OCI-LY7 (cell line): ENCODE data around the gene C7orf57. TPM values are rescaled to one million over a fixed set of nuclear protein-coding genes. Genes with fewer than 3 reads are reported as not detected.

Experiments used
- BruUV-seq: library from RNA; stranded (reverse); fragments of 400-500 nt; replicated peaks from 2 replicates; lab custom pipeline; 2021; lab: Mats Ljungman, UMichigan
- CTCF ChIA-PET: fragments of 300-600 bp; sonication (Branson Sonifier 250); formaldehyde crosslinking; loops from one replicate; lab custom pipeline; 2022; ENCODE audit warnings: antibody characterized with exemption; ENCODE audit not compliant: unreplicated experiment; lab: Charles Lee
- POLR2A ChIA-PET: fragments of 300-600 bp; sonication (Branson Sonifier 250); formaldehyde crosslinking; loops from one replicate; lab custom pipeline; 2022; ENCODE audit warnings: antibody characterized with exemption; lab: Charles Lee
- DNase-seq: peaks from one replicate; pipeline ENCODE4 v3.0.0-alpha.2; 2015; ENCODE audit warnings: low spot score
- H2AFZ ChIP-seq: fragments of 200-600 bp; sonication (generic), shearing (Covaris generic); 2 replicates; pipeline ENCODE4 v1.6.1; 2014; ENCODE audit warnings: mild to moderate bottlenecking, antibody characterized with exemption, low read length, moderate library complexity
- H3K27ac ChIP-seq: fragments of 200-600 bp; sonication (generic); 2 replicates; pipeline ENCODE4 v1.5.1; 2014; ENCODE audit warnings: mixed run types, low read depth, mild to moderate bottlenecking, moderate library complexity, low read length, inconsistent platforms; ENCODE audit not compliant: poor library complexity, severe bottlenecking
- H3K36me3 ChIP-seq: fragments of 200-600 bp; sonication (generic); 2 replicates; pipeline ENCODE4 v1.6.1; 2014; ENCODE audit warnings: mild to moderate bottlenecking, antibody characterized with exemption, low read length, moderate library complexity, mixed read lengths; ENCODE audit not compliant: insufficient read depth
- H3K4me1 ChIP-seq: fragments of 200-600 bp; sonication (generic); 2 replicates; pipeline ENCODE4 v1.5.1; 2014; ENCODE audit warnings: mild to moderate bottlenecking, low read length; ENCODE audit not compliant: insufficient read depth, poor library complexity, severe bottlenecking
- H3K4me2 ChIP-seq: fragments of 200-600 bp; sonication (generic); 2 replicates; pipeline ENCODE4 v1.6.1; 2014; ENCODE audit warnings: mild to moderate bottlenecking, low read length
- H3K4me3 ChIP-seq: fragments of 200-600 bp; sonication (generic); 2 replicates; pipeline ENCODE4 v1.5.1; 2014; ENCODE audit warnings: mild to moderate bottlenecking, low read depth, low read length; ENCODE audit not compliant: poor library complexity, severe bottlenecking
- H3K79me2 ChIP-seq: fragments of 200-600 bp; sonication (generic); 2 replicates; pipeline ENCODE4 v1.6.1; 2016; ENCODE audit warnings: low read depth, mild to moderate bottlenecking, low read length, moderate library complexity, mixed read lengths; ENCODE audit not compliant: insufficient read depth
- H3K9me2 ChIP-seq: fragments of 200-600 bp; sonication (generic); 2 replicates; pipeline ENCODE4 v1.6.1; 2016; ENCODE audit warnings: mild to moderate bottlenecking, low read length, mixed read lengths; ENCODE audit not compliant: insufficient read depth
- H3K9me3 ChIP-seq: fragments of 200-600 bp; sonication (generic); 2 replicates; pipeline ENCODE4 v1.6.1; 2014; ENCODE audit warnings: mild to moderate bottlenecking, mixed run types, low read length, mixed read lengths
- H4K20me1 ChIP-seq: fragments of 200-600 bp; sonication (generic); 2 replicates; pipeline ENCODE4 v1.6.1; 2014; ENCODE audit warnings: mild to moderate bottlenecking, antibody characterized with exemption, low read length, moderate library complexity, mixed read lengths; ENCODE audit not compliant: insufficient read depth
- EZH2phosphoT487 ChIP-seq: fragments of 200-600 bp; sonication (generic); IDR thresholded peaks from 2 replicates; pipeline ENCODE4 v1.6.1; 2018; ENCODE audit warnings: low read depth, borderline replicate concordance, mild to moderate bottlenecking, mixed run types, antibody characterized with exemption, low read length, moderate library complexity, mixed read lengths
- intact Hi-C: fragments of 100-400 bp; cut with micrococcal nuclease; formaldehyde crosslinking; loops from one replicate; pipeline ENCODE4 v1.10.0; 2022; ENCODE audit not compliant: unreplicated experiment
- total RNA-seq, 2 experiments: library from RNA; depleted of rRNA in 1 of 2; stranded (reverse); fragments of >200 nt in 1 of 2; shearing (Covaris generic) in 1 of 2; gene quantifications; 2 replicates each; pipeline ENCODE4 v1.2.3, GENCODE V29; 2014 to 2022
- TF ChIP-seq, protein P1 (sequence below): fragments of 200-600 bp; sonication (generic); conservative IDR thresholded peaks from 2 replicates; pipeline ENCODE4 v1.5.1; 2014; ENCODE audit warnings: mild to moderate bottlenecking, antibody characterized with exemption, low read length, moderate library complexity, mixed read lengths

The C7orf57 gene
- total RNA-seq, 2 experiments from 2014 or later: 0.25 to 0.29 TPM

DNA sequence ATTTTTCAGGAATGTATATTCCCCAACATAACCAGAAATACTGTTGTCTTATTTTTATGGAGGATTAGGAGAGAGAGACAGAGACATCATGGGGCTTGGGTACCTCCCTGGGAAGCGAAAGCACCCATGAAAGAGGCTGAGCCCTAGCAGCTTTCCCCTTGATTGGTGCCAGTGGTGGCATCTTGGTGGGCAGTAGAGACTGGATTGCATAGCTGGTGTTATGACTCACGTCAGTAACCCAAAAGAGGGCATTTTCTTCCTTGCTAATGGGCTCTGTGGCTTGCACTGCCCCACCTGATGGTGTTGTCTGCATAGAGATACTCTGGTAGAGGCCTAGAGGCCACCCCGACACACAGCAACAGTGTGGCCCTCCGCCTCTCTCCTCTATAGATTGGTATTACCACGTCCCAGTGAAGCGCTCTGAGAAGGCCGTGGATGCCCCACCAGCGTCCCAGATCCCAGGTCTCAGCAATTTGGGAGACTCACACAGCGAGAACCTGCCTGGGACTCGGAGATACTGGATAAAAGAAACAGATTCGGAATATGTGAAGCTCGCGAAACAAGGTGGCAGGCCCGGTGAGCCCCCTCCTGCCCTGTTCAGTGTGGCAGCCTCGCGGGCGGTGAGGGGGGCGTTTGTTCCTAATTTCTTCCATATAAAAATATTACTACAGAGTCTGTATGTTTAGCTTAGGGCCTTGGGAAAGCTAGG lies 5.8 kb downstream of the C7orf57 start:
- ChIA-PET POLR2A (interaction anchor here (0.6 to 1.3 kb wide), 4 partner anchors 8 to 74 kb away, joined by 3 to 4 read pairs (median 3); no protein-coding TSS in a partner anchor), CTCF (no interaction called here)
- no peaks in the 10 kb centered on the region for H3K9me3 ChIP-seq
- no peaks in the 10 kb centered on the region for H3K79me2 ChIP-seq
- no TSS peak for BruUV-seq
- H3K27ac ChIP-seq: no peak overlapping the region
- no peak overlapping the region for H3K4me2 ChIP-seq
- no peak overlapping the region for H2AFZ ChIP-seq
- no peaks in the 10 kb centered on the region for H4K20me1 ChIP-seq
- intact Hi-C loops: no loop called here
- H3K36me3 ChIP-seq: no peaks in the 10 kb centered on the region
- no peaks in the 10 kb centered on the region for H3K4me1 ChIP-seq
- DNase-seq: no peak
- no peaks in the 10 kb centered on the region for H3K9me2 ChIP-seq
- no peak overlapping the region for H3K4me3 ChIP-seq
- TF ChIP-seq, protein P1, sequence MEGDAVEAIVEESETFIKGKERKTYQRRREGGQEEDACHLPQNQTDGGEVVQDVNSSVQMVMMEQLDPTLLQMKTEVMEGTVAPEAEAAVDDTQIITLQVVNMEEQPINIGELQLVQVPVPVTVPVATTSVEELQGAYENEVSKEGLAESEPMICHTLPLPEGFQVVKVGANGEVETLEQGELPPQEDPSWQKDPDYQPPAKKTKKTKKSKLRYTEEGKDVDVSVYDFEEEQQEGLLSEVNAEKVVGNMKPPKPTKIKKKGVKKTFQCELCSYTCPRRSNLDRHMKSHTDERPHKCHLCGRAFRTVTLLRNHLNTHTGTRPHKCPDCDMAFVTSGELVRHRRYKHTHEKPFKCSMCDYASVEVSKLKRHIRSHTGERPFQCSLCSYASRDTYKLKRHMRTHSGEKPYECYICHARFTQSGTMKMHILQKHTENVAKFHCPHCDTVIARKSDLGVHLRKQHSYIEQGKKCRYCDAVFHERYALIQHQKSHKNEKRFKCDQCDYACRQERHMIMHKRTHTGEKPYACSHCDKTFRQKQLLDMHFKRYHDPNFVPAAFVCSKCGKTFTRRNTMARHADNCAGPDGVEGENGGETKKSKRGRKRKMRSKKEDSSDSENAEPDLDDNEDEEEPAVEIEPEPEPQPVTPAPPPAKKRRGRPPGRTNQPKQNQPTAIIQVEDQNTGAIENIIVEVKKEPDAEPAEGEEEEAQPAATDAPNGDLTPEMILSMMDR: no peak
- no peak for TF ChIP-seq EZH2phosphoT487

DNA sequence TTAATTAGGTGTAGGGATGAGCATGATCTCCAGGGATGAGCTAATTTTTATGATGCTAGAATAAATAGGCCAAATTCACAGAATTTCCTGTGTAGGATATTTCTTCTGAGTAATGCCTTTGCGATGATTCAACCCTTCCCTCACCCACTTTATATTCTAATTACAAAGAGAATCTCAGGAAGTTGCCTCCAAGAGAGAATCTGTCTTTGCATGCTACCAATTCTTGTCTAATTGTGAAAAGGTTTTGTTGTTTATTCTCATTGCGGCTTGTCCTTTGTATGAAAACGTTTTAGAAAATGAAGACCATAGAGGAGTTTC lies 6.3 kb downstream of the C7orf57 start:
- H4K20me1 ChIP-seq: no peaks in the 10 kb centered on the region
- DNase-seq: no peak
- ChIA-PET CTCF (no interaction called here), POLR2A (interaction anchor here (0.7 to 1.3 kb wide), 3 partner anchors 9 to 26 kb away, joined by 3 to 4 read pairs (median 3); no protein-coding TSS in a partner anchor)
- no peaks in the 10 kb centered on the region for H3K4me1 ChIP-seq
- H2AFZ ChIP-seq: no peak overlapping the region
- no peaks in the 10 kb centered on the region for H3K9me2 ChIP-seq
- no peak overlapping the region for H3K27ac ChIP-seq
- H3K9me3 ChIP-seq: no peaks in the 10 kb centered on the region
- no peak overlapping the region for H3K4me2 ChIP-seq
- no TSS peak for BruUV-seq
- H3K4me3 ChIP-seq: no peak overlapping the region
- intact Hi-C loops: no loop called here
- no peaks in the 10 kb centered on the region for H3K36me3 ChIP-seq
- no peak for TF ChIP-seq EZH2phosphoT487
- TF ChIP-seq, protein P1: no peak
- no peaks in the 10 kb centered on the region for H3K79me2 ChIP-seq

DNA sequence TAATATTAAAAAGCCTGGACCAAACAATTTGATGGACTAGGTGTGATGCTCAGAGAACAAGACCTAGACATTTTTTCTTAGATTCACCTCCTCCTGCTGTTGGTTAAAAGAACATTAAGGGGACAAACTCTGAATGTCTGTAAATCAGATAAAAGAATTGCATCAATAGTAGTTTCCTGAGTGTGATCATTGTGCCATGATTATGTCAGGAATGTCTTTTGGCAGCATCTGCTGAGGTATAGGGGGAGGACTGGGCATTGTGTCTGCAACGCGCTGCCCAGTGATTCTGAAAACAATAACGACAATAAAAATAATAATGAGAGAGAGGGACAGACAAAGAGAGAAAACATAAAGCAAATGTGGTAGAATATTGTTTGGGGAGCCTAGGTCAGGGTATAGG lies 6.9 kb downstream of the C7orf57 start:
- Histone ChIP-seq H3K36me3 (no peaks in the 10 kb centered on the region), H4K20me1 (no peaks in the 10 kb centered on the region), H3K79me2 (no peaks in the 10 kb centered on the region), H3K9me3 (no peaks in the 10 kb centered on the region), H3K4me3 (no peak overlapping the region), H2AFZ (no peak overlapping the region), H3K27ac (no peak overlapping the region), H3K9me2 (no peaks in the 10 kb centered on the region), H3K4me2 (no peak overlapping the region), H3K4me1 (no peaks in the 10 kb centered on the region)
- no TSS peak for BruUV-seq
- no peak for DNase-seq
- intact Hi-C loops: no loop called here
- no peak for TF ChIP-seq EZH2phosphoT487
- TF ChIP-seq, protein P1: no peak
- POLR2A ChIA-PET: interaction anchor here (1.3 kb wide), 1 partner anchor 9 kb away, joined by 4 read pairs; no protein-coding TSS in a partner anchor
- CTCF ChIA-PET: no interaction called here
